MCF 10A (cell line): ENCODE data around the gene IL26. TPM values are rescaled to one million over a fixed set of nuclear protein-coding genes. Genes with fewer than 3 reads are reported as not detected.

Experiments
- BruUV-seq: library from RNA; stranded (reverse); fragments of 400-500 nt; replicated peaks from 2 replicates; lab custom pipeline; 2021; lab: Mats Ljungman, UMichigan
- CTCF ChIA-PET: fragments of 300-600 bp; sonication (Branson Sonifier 250); formaldehyde crosslinking; extraction: SDS; loops from one replicate; lab custom pipeline; 2021; ENCODE audit warnings: antibody characterized with exemption, inconsistent platforms; lab: Yijun Ruan, JAX
- POLR2A ChIA-PET: fragments of 300-600, 350-650 bp; sonication (Branson Sonifier 250); formaldehyde crosslinking; extraction: SDS; loops from one replicate; lab custom pipeline; 2020; ENCODE audit warnings: antibody characterized with exemption, inconsistent platforms; lab: Yijun Ruan, JAX
- DNase-seq: peaks from one replicate; pipeline ENCODE4 v3.0.0-alpha.2; 2018; ENCODE audit not compliant: unreplicated experiment
- H3K27ac Mint-ChIP-seq: one replicate; pipeline ENCODE4 v1.8.0; 2022; ENCODE audit warnings: mild to moderate bottlenecking, low read depth, mixed read lengths; ENCODE audit not compliant: unreplicated experiment
- H3K27me3 Mint-ChIP-seq: one replicate; pipeline ENCODE4 v1.8.0; 2022; ENCODE audit warnings: mixed read lengths; ENCODE audit not compliant: insufficient read depth, unreplicated experiment
- H3K36me3 Mint-ChIP-seq: one replicate; pipeline ENCODE4 v1.8.0; 2022; ENCODE audit warnings: mild to moderate bottlenecking, moderate library complexity, mixed read lengths; ENCODE audit not compliant: insufficient read depth, unreplicated experiment
- H3K4me1 Mint-ChIP-seq: one replicate; pipeline ENCODE4 v1.8.0; 2022; ENCODE audit warnings: mixed read lengths; ENCODE audit not compliant: insufficient read depth, unreplicated experiment
- H3K4me3 Mint-ChIP-seq: one replicate; pipeline ENCODE4 v1.8.0; 2022; ENCODE audit warnings: mild to moderate bottlenecking, moderate library complexity, mixed read lengths; ENCODE audit not compliant: unreplicated experiment
- H3K9me3 Mint-ChIP-seq: one replicate; pipeline ENCODE4 v1.8.0; 2022; ENCODE audit warnings: mixed read lengths; ENCODE audit not compliant: unreplicated experiment
- CTCF ChIP-seq: fragments of 200-600 bp; IDR thresholded peaks from one replicate; pipeline ENCODE4 v1.8.0; 2022; ENCODE audit warnings: antibody characterized with exemption, mild to moderate bottlenecking; ENCODE audit not compliant: unreplicated experiment
- intact Hi-C: fragments of 100-400 bp; cut with micrococcal nuclease; formaldehyde crosslinking; loops from 2 replicates; pipeline ENCODE4 v1.14.1; 2022
- total RNA-seq: library from RNA; stranded (reverse); gene quantifications from 2 replicates; pipeline ENCODE4 v1.2.3, GENCODE V29; 2022

Gene IL26
- total RNA-seq, 1 experiment from 2014 or later, result not detected

- Mint-ChIP-seq H3K36me3 (no peaks in the 10 kb centered on the region), H3K27ac (no peak overlapping the region), H3K27me3 (no peaks in the 10 kb centered on the region), H3K4me3 (no peak overlapping the region), H3K9me3 (no peaks in the 10 kb centered on the region), H3K4me1 (peaks cover 33% of the 10 kb centered on the region)
- no peak for DNase-seq
- intact Hi-C loops, result no loop called here
- CTCF ChIA-PET, result no interaction called here
- BruUV-seq, result no TSS peak
- no peak for TF ChIP-seq CTCF
- POLR2A ChIA-PET, result interaction anchor here (0.9 to 1.5 kb wide), 5 partner anchors 10 to 36 kb away, joined by 3 to 11 read pairs (median 5); no protein-coding TSS in a partner anchor
These were observed 34.5 kb upstream of the IL26 start for GRCh38 chr12:68260153-68260552.

- Mint-ChIP-seq H3K27me3 (no peaks in the 10 kb centered on the region), H3K36me3 (no peaks in the 10 kb centered on the region), H3K4me1 (peaks cover 27% of the 10 kb centered on the region), H3K27ac (peak overlapping the region; percentile 87), H3K9me3 (no peaks in the 10 kb centered on the region), H3K4me3 (peak overlapping the region; percentile 6)
- peak; percentile 86 for DNase-seq
- POLR2A ChIA-PET, result interaction anchor here (0.5 to 1.5 kb wide), 12 partner anchors 9 to 1307 kb away, joined by 3 to 11 read pairs (median 3); no protein-coding TSS in a partner anchor
- CTCF ChIA-PET, result interaction anchor here (0.6 to 2.0 kb wide), 2 partner anchors 35 to 36 kb away, joined by 3 to 13 read pairs; no protein-coding TSS in a partner anchor
- BruUV-seq, result TSS peak; percentile 99
- TF ChIP-seq CTCF, result no peak
- intact Hi-C loops, result loop anchor here (2.0 kb wide), 1 partner anchor 19 kb away; no protein-coding TSS in a partner anchor
These were observed 33.8 kb upstream of the IL26 start for GRCh38 chr12:68259318-68259940.

- DNase-seq, result no peak
- Mint-ChIP-seq H3K27me3 (no peaks in the 10 kb centered on the region), H3K36me3 (no peaks in the 10 kb centered on the region), H3K4me1 (peaks cover 10% of the 10 kb centered on the region), H3K27ac (no peak within 1 kb of the TSS), H3K4me3 (no peak within 1 kb of the TSS), H3K9me3 (no peaks in the 10 kb centered on the region)
- BruUV-seq, result no TSS peak
- ChIA-PET CTCF (no interaction called here), POLR2A (interaction anchor here (1.0 kb wide), 1 partner anchor 9 kb away, joined by 3 read pairs; no protein-coding TSS in a partner anchor)
- intact Hi-C loops, result no loop called here
- no peak for TF ChIP-seq CTCF
These were observed 27.9 kb upstream of the IL26 start, which contains the start of gene IL22 for GRCh38 chr12:68253504-68253903. IL22 (minus strand) TSS chr12:68253604; CDS start chr12:68253448, 156 bp downstream.

GRCh38 chr12:68252077-68252476, 26.5 kb upstream of the IL26 start:
- POLR2A ChIA-PET, result no interaction called here
- TF ChIP-seq CTCF, result no peak
- DNase-seq, result no peak
- Mint-ChIP-seq H3K27me3 (no peaks in the 10 kb centered on the region), H3K36me3 (no peaks in the 10 kb centered on the region), H3K4me1 (peaks cover 8% of the 10 kb centered on the region), H3K27ac (no peak overlapping the region), H3K4me3 (no peak overlapping the region), H3K9me3 (no peaks in the 10 kb centered on the region)
- BruUV-seq, result no TSS peak
- intact Hi-C loops, result no loop called here
- CTCF ChIA-PET, result interaction anchor here (0.9 kb wide), 1 partner anchor 101 kb away, joined by 3 read pairs; no protein-coding TSS in a partner anchor
